Umbilical cord (tissue), 2 donors: Measurements from ENCODE around the gene SMIM35. TPM values are rescaled to one million over a fixed set of nuclear protein-coding genes. Genes with fewer than 3 reads are reported as not detected.
"Not testable (repeated sequence)": the region's sequence is repeated elsewhere in the genome, so short reads cannot be mapped to it uniquely, and the experiment has no call there.

Experiments
- DNase-seq: peaks from one replicate; pipeline ENCODE4 v3.0.0-alpha.2; 2015; ENCODE audit warnings: low spot score
- total RNA-seq: library from RNA; depleted of rRNA; stranded (reverse); fragments of >200 nt; gene quantifications from one replicate; pipeline ENCODE4 v1.2.3, GENCODE V29; 2014; ENCODE audit warnings: low replicate concordance; ENCODE audit not compliant: insufficient read depth

SMIM35 gene
- total RNA-seq, 1 donor from 2014 or later, result 1.4 TPM

DNA sequence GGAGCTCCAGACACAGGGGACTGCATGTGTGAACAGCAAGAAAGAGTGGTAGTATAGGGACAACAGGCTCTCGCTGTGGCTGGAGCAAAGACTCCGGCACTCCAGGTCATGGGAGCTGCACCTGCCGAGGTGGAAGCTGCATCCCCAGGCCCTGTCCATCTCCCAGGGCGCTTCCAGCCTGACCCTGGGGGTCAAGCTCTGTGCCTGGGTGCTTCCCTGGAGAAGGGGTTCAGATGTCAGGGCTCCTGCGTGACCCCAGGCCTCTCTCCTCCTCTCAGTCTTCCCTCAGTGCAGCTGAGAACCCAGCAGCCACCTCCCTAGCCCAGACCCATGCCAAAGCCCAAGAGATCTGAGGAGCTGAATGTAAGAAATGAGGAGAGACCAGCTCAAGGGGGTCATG is 6.5 kb downstream of the SMIM35 start:
- no peak for DNase-seq

DNA sequence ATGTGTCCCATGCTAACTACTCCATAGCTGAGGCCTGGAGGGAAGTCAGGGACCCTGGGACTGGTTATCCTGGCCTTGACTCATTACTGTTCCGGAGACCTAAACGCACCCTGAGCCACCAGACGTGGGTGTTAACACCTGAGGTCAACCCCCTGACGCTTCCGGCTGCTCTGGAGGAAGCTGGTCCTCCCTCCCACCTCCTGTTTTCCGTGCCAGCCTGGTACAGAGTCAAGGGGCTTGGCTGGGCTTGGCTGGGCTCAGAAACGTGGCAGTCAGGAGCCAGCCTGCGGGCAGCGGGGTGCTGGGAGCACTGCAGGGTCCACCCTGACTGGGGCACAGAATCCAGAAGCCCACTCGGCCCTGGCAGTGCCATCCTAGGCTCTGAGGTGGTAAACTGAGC is 7.3 kb downstream of the SMIM35 start:
- DNase-seq, result no peak

DNA sequence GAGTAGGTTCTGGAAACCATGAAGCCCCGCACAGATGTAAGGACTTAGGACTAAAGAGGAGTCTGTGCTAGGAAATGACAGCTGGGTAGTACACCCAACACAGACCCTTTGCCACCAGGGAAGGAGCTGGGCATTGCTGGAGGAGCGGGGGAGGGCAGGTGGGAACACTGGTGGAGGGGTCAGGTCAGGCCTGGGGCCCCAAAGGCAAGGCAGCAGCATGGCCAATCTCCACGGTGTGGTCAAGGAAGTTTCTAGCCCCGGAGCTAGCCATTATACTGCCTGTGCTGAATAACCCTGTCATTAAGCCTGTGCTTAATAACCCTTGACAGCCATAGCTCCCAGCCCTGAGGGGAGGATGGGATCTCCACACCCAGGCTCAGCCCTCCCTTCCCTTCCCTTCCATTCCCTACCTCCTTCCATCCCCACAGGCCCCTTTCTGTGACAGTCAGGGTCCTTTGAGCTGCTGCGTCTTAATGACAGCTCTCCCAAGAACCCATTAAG is 7.8 kb downstream of the SMIM35 start:
- no peak for DNase-seq

DNA sequence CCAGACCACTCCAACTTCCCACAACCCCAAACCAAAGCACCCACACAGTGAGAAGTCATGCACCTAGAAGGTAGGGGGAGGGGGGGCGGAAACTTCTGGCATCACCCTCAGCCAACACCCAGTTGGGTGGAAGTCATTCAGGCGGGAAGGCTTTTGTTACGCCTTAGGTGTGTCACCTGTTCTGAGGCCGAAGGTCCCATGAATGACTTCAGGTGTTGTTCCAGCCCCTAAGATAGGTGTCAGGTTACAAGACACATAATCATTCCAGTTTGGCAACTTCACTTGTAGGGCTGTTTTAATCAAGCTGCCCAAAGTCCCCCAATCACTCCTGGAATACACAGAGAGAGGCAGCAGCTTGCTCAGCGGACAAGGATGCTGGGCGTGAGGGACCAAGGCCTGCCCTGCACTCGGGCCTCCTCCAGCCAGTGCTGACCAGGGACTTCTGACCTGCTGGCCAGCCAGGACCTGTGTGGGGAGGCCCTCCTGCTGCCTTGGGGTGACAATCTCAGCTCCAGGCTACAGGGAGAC is 9.9 kb downstream of the SMIM35 start, which contains the start of gene TMPRSS4:
Gene TMPRSS4 (plus strand): TSS at position 325 of the 528 bp plus-strand sequence. CDS start 225 bp downstream, outside the sequence.
- DNase-seq, result no peak

DNA sequence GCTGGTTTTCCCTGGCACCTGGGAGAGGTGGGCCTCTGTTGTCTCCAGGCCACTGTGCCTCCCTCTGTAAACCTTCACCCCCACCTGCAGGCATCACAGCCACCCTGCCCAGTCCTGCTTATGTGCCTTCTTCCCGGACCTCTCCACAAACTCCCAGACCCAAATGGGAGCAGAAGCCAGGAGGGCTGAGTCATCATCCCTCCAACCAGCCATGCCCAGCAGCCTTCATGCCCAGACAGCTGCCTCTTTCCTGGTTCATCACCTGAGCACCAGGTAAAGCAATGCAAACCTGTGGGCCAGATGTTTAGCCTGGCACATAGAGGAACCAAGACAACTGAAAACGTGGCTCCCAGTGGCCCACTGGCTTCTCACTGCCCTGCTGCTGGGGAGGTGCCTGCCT is 12.0 kb downstream of the SMIM35 start:
- no peak for DNase-seq

DNA sequence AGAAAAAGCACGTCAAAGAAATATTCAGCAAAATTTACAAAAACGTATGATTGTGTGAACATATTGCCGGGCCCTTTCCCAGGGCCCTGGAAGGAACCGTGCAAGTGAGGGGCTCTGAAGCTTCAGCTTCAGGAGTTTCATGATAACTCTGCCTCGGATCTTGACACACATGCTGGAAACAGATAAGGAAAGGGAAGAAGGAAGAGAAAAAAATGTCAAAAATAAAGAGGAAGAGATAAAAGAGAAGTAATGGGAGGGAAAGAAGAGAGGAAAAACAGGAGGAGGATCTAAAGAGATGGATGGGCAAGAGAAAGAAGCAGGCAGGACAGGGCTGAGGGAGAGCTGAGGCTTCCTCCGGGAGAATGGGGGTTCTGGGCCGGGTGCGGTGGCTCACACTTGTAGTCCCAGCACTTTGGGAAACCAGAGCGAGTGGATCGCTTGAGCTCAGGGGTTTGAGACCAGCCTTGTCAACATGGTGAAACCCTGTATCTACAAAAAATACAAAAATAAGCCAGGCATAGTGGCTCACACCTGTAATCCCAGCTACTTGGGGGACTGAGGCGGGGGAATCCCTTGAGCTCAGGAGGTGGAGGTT is 12.6 kb downstream of the SMIM35 start:
- no peak for DNase-seq

DNA sequence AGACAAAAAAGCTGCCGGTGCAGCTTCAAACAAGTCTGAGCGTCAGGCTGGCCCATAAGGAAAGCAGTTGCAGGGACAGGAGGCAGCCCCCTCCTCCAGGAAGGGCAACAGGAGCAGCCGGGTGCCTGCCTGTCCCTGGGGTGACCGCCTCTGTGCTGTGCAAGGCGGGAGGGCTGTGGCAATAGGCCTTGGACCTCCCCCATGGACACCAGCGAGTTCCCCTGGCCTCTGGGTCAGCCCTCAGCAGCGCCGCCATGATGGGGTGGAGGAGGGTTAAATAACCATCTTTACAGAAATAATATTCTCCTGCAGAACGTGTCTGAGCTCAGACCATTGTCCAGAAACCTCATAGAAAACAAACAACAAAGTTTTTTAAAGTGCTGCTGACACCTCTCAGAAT is 13.2 kb downstream of the SMIM35 start:
- DNase-seq, result no peak

DNA sequence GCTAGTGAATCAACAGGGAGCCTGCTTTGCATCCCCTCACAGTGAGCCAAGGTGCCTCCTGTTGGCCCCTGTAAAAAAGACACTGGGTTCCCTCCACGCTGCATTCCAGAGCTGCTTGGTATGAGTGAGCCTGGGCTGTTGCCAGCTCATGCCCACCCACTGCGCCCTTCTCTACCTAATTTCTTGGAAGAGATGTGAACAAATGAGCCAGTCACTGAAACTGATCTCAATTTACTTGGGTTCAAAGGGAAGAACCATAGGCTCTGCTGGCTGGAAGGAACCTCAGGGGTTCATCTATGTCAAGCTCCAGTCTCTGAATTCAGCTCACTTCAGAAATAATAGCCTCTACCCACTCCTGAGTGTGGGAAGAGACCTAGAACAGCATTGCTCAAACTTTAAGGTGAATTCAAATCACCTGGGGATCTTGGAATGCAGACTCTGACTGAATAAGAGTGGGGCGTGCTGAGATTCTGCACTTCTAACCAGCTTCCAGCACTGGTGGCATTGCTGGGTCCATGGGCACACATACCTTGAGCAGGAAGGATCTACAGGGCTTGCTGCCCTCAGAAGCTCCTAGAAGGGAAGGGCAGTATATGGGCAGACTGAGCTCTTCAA is 15.2 kb downstream of the SMIM35 start:
- no peak for DNase-seq

DNA sequence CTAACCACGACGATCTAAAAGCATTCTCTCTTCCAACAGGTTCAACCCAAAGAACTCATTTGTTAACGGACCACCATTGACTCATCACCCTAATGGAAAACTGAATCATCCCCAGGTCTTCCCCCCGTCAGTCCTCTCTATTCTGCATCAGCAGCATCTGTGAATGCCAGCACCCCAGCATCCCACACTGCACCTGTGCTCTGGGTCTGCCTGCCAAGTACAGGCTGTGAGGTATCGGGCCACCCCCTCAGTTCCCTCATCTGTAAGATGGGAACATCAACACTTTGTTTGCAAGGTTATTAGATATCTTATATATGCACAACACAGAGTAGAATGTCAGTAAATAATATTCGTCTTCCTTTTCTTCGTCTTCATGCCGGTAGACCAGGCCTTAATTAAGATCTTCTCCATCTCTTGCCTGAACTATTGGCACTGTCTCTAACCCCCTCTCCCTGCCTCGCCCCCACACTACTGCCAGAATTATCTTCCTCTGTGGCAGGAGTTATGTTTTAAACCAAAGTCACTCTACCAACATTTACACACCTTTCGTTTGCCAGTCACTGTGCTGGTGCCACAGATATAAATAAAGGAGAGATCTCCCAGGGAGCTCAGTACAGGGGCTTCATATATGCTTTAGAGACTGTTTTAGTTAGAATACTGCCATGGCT is 17.7 kb downstream of the SMIM35 start:
- DNase-seq, result no peak

DNA sequence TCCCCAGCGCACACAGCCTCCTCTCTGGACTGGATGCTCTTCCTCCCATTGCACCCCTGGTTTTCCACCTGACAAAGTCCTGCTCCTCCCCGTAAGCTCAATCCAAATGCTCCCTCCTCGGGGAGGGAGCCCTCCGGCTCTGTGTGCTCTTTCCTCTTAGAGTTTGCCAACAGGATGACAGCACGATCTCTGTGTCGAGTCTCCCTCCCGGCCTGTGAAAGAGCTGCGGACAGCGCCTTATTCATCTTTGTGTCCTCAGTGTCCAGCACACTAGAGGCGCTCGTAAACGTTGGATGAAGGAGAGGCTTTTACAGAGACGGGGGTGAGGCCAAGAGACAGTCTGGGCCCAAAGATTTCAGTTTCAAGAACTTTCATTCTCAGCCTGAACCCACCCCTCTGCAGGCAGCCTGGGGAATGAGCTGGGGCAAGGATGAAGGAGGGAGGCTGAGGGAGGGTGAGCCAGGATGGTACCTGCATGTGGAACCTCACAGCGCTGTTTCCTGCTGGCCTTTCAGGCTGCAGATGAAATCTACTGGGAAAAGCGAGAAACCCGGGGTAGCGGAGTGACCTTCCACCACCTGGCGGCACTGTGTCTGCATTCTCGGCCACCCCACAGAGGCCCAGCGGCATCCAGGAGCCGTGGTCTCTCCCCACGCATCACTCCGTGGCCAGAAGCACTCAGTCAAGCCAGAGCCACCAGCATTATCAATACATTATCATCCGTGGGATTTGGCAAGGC is 18.4 kb downstream of the SMIM35 start:
- DNase-seq, result no peak

DNA sequence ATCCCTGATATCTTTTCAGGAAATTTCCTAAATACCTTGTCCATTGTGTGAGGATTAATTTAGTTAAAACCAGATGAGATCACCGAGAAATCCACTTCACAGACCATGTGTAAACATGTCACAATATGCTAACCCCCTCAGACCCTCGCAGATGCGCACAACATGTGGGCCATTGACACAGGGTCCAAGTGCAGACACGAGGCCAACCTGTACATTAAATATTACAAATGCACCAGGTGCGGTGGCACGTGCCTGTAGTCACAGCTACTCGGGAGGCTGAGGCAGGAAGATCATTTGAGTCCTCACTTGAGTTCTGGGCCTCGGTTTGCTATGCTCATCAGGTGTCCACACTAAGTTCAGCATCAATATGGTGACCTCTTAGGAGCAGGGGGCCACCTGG is 19.8 kb downstream of the SMIM35 start:
- DNase-seq, result no peak

DNA sequence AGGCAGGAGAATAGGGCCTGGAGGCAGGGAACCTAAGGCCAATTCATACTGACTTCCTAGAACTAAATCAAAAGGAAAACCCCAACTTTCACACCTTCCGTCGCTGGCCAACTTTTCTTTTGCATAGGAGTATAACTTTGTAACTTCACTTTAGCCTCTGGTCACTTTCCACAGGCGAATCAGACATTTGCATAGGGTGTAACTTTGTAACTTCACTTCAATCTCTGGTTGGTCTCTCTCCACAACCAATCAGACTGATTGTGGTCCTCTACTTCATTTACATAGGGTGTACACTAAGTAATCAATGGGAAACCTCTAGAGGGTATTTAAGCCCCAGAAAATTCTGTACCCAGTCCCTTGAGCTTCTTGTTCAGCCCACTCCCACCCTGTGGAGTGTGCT is 21.4 kb downstream of the SMIM35 start:
- DNase-seq, result no peak

DNA sequence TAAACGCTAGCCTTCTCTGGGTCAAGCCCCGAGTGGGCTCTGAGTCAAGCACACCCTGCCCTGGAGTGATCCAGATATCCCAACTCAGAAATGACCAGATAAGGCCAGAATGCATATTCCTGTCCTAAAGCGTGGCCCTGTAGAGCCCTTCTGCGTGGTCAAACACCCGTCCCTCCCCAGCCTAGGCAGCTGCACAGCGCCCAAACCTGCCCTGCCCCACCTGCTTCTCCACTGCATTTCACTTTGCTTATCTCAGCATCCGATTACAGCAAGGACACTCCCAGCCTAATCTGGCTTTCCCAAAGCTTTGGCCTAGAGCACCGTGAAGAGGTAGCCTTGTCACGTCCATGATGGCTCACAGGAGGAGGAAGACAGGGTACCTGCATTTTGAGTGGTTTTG is 21.8 kb downstream of the SMIM35 start:
- no peak for DNase-seq

DNA sequence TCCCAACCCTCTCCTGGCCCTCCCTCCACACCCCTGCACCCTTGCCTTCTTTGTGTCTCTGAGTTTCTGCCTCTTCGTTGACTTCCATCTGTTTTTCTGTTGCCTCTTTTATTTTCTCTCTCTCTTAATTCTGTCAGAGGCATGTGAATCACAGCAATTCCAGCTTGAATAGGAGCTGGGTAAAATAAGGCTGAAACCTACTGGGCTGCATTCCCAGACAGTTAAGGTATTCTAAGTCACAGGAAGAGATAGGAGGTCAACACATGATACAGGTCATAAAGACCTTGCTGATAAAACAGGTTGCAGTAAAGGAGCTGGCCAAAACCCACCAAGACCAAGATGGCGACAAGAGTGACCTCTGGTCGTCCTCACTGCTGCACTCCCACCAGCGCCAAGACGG is 24.1 kb downstream of the SMIM35 start:
- DNase-seq, result not testable (repeated sequence)

DNA sequence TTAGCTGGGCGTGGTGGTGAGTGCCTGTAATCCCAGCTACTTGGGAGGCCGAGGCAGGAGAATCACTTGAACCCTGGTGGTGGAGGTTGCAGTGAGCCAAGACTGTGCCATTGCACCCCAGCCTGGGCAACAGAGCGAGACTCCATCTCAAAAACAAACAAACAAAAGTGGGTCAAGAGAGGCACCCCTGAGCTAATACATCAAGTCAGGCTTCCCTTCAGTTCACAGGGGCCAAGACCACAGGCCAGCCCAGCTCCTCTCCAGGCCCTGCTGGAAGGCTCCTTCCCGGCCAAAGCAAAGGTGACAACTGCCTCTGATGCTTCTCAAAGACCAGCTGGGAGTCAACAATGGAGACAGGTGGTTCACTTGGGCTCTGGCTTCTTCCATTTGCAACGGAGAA is 24.6 kb downstream of the SMIM35 start:
- not testable (repeated sequence) for DNase-seq

DNA sequence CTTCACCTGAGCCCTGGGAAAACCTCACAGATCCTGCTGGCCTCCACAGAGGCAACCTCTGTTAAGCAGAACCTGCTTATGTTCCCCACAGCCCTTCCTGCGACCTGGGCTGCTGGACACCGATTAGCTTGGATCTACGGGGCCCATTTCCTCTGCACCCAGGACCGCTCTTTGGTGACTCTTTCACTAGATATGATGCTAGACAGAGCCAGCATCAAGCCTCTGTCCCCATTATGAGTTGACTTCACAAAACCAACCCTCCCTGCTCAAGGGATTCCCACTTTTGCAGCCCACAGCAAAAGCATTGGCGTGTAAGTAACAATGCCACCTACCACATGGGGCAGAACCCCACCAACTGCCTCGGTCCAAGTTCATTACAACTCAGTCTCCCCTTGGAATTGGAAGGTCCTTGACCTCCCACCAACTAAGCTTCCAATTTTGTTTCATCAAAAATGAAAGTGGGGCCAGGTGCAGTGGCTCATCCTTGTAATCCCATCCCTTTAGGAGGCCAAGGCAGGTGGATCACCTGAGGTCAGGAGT is 25.1 kb downstream of the SMIM35 start:
- no peak for DNase-seq

DNA sequence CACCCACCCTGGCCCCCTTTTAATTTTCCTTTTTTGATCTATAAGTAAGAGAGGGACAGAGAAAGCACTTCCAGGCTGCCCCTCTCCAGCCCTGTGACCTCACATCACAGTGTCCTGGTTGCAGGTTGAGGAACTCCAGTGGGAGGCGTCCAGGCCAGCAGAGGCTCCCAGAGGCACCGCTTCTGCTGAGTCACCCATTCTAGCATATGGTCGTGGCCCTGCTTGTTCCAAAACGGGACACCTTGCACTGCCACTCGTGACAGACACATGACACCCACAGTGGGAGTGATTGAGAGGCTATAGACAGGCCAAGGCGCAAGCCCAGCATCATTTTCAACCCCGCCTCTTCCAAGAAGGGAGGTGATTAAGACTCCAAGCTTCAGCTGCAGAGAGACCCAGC is 25.9 kb downstream of the SMIM35 start:
- no peak for DNase-seq

DNA sequence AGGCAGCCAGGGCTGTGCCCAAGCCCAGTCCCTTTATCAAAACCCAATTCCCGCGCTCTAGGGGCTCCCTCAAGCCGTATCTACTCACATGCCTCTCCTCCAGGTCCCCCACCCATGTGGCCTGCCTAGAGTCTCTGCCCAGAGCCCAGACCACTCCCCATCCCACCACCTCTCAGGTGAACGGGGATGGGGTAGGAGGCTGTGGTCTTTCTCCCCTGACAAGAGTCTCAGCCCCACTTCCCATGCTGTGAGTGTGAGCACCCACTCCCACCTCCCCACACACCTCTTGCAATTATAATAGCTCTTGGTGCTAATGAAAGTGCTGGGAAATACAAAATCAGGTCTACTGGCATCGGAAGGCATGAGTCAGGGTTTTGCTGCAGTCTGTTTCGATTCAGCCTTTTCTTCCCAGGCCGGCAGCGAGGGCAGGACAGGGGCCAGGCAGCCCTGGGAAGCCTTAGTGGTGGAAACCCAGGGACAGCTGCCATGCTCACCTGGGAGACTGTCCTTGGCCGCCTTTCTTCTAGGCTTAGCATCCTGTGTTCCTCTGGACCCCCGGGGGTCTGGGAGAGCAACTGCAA is 26.6 kb downstream of the SMIM35 start:
- no peak for DNase-seq

DNA sequence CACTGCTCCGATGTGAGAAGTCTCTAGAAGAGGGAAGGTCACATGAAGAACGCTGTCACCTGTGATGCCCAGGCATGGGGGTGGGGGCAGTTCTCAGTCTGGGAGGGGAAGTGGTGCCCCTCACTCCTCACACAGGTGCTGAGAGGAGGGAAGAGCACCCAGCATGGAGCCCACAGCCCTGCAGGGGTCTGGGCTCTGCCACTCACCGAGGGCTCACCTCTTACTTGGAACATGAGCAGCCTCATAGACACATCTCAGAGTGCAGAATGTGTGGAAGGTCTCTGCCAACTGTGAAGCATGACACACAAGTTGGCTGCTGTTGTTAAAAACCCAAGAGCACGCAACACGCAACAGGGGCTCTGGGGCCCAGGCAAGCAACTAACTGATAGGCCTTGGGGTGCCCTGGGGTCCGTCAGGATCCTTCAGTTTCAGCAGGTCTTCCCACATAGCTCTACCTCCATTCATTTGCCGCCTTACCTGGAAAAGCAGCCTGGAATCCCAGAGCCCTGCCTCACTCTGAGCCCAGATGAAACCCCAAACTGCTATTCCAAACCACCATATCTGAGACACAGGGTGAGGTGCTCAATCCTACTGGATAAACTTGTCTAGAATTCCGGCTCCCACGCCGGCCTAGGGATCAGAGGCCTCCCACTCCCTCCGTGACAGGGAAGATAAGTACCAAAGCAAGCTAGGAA is 27.4 kb downstream of the SMIM35 start:
- no peak for DNase-seq

DNA sequence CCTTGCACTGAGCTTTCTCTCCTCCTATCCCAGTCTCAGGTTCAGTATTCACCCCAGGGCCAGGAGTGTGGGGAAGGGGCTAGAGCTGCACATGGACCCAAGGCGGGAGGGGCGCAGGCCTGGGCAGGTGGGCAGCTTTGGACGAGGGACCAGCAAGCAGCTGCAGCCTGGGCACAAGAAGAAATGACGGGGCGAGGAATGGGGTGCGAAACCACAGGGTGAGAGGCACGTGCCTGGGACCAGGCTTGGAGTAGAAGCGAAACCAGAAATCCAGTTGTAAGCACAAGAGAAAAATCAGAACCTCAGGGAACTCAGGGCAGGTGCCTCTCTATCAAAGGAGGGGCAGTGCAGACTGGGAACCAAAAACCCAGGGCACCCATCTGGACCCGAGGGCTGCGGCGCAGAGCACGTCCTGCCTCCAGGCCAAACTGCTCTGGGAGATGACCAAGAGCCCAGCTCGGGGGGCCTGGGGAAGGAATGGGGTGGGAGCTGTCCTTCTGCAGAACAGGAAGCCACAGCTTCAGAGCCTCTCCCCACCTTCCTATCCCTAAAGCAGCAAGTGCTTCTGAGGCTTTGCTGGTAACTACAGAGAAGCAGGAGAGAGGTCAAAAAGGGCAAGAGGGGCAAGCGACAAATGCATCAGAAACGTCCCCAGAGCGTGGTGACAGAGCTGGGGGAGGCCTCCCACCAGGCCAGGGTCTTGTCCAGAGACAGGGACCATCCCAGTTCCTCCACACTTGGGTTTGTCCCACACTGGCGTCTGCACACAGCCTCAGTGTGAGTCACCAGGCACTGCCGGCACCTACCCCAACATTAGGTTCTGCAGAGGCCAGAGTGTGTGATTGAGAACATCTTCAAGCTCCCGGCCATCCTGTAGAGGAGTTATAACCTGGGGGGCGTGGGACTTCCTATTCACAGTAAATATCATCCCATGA is 28.2 kb downstream of the SMIM35 start:
- no peak for DNase-seq
